ENCODE data around the gene GRAP2.

DNA sequence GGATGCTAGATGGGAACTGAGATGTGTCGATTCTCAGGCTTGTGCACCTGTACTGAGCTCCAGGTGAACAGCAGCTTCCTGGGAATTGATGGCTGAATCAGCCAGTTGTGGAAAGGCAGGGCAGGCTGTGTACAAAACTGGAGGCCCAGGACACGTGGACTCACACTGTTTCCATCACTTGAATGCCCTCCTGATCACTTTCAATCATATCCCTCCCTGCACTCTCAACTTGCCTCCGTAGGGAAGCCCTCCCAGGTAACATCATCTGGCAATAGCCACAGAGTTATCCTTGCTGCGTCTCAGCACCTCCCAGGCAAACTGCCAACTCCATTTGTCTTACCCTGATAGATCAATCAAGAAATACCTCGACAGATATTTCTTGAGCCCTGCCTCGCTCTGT, 104.0 kb downstream of the GRAP2 start:
- TF ChIP-seq EGR1 (IDR thresholded peaks at IDR 0.05): no peak
- no peak for TF ChIP-seq FOXM1 (IDR thresholded peaks at IDR 0.05; ENCODE audit: borderline replicate concordance, low read depth)
- TF ChIP-seq, protein P1, sequence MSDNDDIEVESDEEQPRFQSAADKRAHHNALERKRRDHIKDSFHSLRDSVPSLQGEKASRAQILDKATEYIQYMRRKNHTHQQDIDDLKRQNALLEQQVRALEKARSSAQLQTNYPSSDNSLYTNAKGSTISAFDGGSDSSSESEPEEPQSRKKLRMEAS (IDR thresholded peaks at IDR 0.05): no peak
- TF ChIP-seq CEBPB (IDR thresholded peaks at IDR 0.05): no peak
- TF ChIP-seq TEAD4 (IDR thresholded peaks at IDR 0.05): no peak
- TF ChIP-seq EP300 (IDR thresholded peaks at IDR 0.05; ENCODE audit: borderline replicate concordance): no peak
- no peak for TF ChIP-seq NFIC (IDR thresholded peaks at IDR 0.05)
- TF ChIP-seq TCF12 (IDR thresholded peaks at IDR 0.05; ENCODE audit: low read depth): no peak
- no peak for TF ChIP-seq YY1 (IDR thresholded peaks at IDR 0.05; ENCODE audit: low read depth)
